ENCODE measurements around the gene LY9.
"Not testable (repeated sequence)": the region's sequence is repeated elsewhere in the genome, so short reads cannot be mapped to it uniquely, and the experiment has no call there.

LY9 gene

DNA sequence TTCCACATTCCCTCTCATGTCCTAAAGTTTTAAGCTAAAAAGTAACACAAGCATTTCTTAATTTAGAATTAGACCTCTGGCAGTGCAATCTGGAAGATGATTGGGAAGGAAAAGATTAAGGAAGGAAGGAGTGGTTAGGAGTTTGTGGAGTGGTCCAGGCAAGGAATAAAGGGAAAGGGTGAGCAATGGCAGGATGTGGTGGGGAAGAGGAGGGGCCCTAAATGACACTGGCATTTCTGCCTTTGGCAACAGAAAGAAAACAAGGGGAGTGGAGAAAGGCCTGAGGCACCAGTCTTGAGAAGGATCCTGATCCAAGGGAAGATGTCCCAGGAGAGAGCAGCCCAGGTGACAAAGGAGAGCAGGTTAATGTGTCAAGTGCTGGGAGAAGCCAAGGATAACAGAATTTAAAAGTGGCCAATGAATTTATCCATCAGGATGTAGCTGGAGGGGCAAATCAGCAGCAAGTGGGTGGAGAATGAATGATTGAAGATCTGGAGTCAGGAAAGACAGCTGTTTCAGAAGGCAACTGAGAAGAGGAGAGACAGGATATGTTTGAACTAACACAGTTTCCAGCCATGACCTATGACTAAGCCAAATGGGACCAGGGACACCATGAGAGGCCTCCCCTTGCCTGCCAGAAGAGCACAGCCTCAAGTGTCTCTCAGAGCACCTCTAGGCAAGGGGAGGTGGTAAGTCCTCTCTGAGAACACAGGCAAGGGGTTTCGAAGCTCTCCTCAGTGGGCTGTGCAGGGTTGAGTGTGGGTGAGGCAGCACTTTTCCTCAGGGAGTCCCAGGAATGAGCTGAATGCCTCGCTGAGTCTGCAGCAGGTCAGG is 20.9 kb upstream of the LY9 start:
- DNase-seq = no peak

DNA sequence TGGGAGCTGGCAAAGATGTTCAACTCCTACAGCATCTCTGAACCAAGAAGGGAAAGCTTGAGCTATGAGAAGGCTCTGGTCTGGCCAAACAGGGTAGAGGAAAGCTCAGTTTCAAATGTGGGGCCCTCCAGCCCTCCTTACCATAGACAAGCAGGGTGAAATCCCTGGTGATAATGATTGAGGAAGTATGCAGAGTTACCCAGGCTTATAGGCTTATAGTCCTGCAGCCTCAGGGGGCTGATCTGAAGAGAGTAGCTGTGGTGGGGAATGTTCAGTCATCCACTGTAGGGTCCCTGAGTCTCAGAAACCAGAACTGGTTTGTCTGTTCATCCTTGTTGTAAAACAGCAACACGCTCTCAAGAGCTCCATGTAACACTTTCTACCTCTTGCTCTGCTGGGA is 19.8 kb upstream of the LY9 start:
- DNase-seq = no peak

DNA sequence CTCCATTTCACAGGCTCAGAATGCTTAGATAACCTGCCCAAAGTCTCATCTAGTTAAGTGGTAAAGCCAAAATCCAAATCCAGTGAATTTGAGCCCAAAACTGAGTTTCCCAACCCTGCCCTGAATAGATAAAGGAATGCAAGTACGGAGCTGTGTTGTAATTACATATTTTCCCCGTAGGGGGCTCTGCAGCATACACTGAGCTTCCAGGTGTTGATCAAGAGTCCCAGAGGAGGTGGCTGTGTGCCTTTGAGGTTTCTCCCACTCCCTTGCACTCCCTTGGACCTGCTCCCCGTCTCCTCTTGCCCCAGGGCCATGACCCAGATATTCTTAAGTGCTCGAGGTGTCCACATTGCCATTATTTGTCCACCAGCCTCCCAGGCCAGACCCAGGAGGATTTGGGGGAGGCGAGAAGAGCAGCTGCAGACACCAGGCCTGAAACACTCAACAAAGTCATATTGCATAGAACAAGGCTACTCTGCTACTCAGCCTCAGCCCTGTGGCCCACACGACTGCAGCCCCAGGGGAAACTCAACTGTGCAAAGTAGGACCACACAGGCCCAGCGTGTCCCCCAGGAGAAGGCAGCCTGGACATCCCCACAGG is 18.4 kb upstream of the LY9 start:
- peak; percentile 42 for DNase-seq

DNA sequence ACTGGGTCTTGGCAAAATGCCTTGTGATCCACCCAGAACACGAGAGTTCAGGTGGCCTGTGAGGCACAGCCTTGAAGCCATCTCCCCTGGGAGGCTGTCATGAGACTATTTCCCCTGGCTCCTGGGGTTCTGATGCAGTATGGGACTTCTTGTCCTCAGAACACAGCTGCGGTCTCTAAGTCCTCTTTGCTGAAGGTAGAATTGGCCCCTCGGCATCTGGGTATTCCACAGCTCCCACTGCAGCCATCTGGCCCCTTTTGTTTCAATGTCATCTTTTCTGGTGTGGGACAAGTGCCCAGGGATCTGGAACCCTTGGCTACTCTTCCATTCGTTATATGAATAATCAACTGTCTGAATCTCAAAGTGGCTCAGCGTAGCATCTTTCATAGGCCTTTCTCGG is 17.0 kb upstream of the LY9 start:
- DNase-seq = no peak

DNA sequence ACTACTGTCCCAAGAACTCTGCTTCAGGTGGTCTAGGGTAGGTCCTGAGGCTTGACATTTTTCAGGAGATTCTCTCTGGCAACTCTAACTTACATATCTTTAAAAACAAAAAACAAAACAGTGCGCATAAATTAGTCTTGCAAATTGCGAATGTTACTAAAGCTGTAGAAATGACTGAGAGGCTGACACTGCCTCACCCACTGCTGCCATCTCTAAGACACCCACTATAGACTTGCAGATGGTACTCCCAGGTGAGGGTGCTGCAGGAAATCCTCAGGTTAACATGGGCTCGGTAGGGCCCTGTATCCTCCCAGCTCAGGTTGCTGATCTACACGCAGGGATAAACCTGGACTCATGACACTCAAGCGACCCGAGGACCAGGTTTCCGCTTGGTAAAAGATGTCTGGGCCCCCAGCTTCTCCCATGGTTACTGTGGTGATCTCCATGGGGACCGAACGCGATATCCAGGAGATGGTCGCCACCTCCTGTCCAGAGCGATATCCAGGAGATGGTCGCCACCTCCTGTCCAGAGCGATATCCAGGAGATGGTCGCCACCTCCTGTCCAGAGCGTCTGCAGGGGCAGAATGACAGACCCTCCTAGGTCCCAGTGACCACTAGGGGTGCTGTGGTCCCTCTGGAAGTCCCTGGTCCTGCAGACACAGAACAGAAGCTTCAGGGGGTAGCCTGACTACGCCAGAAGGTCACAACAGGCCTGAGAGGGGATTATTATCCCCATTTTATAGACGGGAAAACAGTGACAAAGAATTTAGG is 16.2 kb upstream of the LY9 start:
- peak; percentile 46 for DNase-seq

DNA sequence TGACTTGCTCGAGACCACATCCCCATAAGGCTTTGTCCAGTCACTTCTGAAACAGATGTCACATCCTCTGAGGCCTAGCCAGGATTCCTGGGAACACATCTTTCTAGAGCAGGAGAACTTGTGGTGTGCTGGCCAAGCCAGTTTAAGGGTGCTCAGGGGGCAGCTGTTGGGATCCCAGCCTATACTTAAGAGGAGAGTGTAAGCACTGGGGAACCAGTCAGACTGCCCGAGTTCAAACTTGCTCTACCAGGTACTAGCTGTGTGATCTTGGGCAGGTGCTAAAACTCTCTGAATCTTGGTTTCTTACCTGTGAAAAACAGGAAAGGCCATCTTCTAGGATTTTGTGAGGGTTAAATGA is 15.6 kb upstream of the LY9 start:
- no peak for DNase-seq

DNA sequence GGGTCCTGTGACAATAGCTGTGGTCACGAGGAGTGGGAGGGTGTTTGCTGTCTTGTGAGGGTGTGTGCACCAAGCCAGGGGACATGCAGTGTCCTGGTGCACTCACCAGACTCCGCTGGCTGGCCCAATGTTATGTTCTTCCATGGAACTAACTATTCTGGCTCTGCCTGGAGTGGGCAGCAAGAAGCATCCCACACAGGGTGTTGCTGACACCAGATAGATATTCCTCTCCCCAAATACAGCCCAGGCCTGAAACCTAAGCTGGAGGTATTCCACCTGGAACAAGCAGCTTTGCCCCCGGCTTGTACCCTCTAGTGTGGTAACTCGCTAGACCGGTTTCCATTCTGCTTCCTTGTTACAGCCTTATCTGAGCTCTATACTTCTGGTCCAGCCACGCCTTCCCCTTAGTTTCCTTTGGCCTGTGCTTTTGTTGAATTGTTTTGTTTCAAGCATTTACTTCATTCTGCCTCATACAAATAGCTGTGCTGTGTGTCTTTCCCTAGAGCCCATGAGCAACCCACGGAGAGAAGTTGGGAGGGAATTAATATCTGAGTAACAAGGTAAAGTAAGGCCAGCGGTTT is 14.7 kb upstream of the LY9 start:
- DNase-seq = no peak

DNA sequence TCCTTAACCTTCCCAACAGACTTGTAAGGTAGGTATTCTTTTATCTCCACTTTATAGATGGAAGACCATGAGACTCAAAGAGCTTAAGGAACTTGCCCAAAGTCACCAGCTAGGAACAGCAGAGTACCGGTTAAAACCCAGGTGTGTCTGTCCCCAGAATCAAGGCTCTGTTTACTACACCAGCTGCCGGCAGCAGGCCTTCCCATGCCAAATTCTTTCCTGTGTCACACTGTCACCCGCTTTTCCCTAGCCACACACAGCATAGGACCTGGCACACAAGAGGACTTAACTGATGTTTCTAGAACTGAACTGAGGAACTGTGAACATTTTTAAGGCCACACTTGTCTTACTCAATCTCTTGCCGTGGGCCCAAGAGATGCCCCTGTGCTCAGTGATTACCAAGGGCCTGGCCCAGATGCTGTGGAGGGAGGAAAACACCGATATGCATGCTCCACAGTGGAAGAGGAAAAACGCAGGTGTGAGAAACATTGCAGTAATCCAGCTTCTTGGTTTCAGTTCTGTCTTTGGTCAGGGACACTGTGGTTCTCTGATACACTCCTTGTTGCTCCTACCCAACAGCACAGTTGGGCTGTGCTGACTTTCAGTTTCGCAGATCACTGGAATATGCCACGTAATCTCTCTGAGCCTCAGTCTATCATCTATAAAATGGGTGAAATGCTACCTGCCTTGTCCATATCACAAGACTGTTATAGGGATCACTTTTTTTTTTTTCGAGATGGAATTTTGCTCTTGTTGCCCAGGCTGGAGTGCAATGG is 13.9 kb upstream of the LY9 start:
- DNase-seq = no peak

DNA sequence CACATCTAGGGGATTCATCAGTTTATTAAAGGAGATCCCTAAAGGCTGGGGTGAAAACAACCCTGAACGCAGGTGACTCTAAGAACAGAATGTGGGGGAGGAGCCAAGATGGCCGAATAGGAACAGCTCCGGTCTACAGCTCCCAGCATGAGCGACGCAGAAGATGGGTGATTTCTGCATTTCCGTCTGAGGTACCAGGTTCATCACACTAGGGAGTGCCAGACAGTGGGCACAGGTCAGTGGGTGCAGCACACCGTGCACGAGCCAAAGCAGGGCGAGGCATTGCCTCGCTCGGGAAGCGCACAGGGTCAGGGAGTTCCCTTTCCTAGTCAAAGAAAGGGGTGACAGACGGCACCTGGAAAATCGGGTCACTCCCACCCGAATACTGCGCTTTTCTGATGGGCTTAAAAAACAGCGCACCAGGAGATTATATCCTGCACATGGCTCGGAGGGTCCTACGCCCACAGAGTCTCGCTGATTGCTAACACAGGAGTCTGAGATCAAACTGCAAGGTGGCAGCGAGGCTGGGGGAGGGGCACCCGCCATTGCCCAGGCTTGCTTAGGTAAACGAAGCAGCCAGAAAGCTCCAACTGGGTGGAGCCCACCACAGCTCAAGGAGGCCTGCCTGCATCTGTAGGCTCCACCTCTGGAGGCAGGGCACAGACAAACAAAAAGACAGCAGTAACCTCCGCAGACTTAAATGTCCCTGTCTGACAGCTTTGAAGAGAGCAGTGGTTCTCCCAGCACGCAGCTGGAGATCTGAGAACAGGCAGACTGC is 12.8 kb upstream of the LY9 start:
- DNase-seq = not testable (repeated sequence)

DNA sequence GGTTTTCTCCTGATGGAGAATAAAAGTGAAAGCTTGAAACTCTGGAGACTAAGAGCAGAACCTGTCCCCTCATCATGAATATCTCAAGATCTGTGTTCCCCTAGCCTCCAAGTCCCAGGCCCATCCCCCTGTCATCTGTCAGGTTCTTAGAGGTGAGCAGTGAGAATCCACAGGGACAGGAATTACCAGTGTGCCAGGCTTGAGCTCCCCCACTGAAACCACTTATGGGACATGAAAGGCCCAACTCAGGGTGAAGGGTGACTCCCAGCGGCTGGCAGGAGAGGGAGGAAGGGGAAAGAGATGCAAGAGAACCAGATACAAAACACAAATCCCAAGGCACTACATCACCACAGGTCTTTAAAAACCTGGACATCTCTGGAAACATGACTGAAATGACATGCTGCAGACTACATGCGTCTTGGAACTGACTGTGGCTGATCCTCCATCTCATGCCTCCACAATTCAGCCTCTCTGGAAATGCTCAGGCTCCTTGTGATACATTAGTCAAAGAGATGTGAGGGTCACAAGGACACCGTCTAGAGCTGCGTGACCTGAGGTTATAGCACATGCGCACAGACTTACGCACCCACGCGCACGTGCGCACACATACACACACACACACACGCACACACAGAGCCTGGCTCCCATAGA is 6.8 kb upstream of the LY9 start:
- DNase-seq = no peak

DNA sequence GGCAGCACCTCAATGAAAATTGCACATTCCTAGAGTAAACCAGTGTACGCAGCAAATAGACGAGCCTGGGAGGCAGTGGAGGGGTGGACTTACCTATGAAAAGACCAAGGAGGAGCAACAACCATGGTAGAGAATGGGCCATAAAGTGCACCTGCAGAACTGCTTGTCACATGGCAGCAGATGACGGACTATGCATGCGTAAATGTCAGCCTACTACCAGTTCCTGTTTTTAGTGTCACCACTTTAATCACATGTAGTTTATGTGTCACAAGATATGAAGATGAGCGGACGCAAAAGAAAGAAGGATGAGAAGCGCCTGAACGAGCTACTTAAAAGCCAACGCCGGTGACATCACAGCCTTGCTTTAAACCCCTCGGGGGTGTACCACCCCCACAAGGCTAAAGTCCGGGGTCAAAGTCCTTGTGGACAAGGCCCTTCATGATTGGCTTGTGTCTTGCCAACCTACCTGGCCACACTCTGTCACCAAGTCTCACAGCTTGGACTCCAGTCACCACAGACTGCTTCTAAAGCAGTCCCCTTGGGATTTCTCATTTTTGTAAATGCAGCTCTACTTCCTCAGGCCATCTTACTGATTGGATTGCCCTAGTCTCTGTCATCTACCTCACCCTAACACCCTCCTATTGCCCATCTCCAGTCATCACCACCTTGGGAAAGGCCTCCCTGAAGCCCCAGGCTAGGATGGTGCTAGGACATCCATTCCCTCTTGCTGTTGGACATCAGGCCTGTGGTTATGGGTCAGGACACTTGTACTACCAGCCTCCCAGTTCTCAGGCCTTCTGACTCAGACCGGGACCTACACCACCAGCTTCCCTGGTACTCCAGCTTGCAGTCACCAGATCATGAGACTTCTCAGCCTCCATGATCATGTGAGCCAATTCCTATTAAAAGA is 6.0 kb upstream of the LY9 start:
- DNase-seq = no peak

DNA sequence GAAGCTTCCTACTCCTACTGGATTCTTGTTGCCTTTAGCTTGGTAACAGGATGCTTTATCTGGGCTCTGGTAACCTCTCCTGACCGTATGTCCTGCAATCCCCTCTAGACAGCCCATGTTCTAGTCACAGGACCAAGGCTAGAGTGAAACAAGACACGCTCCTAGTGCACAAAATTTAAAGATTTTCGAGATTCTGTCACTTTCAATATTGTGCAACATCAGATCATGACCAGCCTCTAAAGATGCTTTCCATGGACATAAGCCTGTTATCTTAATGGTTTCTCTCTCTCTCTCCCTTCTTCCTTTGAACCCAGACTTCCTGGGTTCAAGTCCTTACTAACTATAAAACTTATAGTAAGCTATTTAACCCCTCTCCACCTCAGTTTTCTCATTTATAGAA is 1.6 kb upstream of the LY9 start:
- no peak for DNase-seq

DNA sequence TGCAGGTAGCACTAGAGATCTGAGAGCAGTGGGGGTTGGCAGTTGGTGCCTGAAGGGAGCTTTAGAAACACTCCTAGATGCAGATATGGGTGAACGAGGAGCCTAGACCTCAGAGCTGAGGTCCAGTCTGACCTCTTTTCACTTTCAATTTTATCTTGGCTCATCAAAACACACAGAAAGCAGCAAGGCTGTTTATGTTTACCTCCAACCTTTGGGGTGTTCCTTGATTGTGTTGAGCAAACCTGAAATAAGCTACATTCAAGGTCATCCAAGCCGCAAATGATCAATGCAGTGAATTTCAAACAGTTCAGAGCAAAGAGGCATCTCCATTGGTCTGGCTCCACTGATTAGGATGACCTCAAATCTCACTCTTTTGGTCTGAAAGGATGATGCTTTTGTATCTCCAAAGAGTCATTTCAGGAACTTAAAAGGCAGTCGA is 1.3 kb downstream of the LY9 start:
- no peak for DNase-seq

DNA sequence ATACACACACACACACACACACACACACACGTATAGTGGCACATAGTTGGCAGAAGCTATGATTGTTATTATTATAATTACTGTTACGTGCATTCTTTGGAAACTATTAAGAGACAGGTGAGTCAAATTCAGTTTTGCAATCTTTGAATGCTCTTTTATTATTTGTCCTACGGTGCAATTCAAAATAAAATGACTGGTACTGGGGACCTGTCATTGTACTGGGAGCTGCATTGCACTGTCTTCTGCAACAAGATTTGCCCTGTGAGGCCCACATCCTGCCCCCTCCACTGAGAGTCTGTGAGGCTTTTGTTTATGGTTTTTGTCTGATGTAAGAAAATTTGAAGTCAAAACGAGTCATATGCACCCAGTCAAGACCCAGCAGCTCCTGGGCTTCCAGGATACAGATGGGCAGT is 1.9 kb downstream of the LY9 start:
- peak; percentile 56 for DNase-seq

DNA sequence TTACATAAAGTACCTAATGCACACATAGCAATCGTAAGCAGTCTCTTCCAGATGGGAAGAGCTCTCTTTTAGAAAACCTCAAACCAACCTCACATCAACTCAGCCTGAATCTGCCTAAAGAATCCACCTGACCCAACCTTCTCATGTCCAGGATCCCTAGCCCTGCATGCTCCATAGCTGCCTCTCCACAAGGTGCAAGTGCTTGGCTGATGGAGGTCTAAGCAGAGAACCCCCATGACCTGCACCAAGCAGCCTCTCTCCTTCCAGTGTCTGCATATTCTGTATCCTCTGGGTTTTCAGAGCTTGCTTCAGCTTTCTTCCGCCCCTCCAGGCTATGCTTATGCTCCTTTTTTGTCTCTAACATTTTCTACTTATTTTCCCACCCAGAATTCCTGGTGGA is 2.5 kb downstream of the LY9 start:
- no peak for DNase-seq

DNA sequence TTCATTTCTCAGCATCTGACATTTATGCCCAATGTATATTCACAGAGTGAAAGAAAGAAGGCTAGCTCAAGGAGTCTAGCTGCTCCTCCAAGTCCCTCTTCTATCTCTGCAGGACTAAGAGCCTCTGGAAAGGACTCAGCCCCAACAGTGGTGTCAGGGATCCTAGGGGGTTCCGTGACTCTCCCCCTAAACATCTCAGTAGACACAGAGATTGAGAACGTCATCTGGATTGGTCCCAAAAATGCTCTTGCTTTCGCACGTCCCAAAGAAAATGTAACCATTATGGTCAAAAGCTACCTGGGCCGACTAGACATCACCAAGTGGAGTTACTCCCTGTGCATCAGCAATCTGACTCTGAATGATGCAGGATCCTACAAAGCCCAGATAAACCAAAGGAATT is 3.7 kb downstream of the LY9 start:
- no peak for DNase-seq

DNA sequence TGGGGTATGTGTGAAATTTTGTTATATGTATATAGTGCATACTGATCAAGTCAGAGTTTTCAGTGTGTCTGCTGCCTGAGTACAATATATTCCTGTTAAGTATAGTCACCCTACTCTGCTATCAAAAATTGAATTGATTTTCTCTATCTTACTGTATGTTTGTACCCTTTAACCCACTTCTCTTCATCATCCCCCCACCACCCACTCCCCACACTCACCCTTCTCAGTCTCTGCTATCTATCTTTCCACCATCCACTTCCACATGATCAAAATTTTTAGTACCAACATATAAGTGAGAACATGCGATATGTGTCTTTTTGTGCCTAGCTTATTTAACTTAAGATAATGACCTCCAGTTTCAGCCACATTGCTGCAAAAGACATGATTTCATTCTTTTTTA is 4.2 kb downstream of the LY9 start:
- no peak for DNase-seq

DNA sequence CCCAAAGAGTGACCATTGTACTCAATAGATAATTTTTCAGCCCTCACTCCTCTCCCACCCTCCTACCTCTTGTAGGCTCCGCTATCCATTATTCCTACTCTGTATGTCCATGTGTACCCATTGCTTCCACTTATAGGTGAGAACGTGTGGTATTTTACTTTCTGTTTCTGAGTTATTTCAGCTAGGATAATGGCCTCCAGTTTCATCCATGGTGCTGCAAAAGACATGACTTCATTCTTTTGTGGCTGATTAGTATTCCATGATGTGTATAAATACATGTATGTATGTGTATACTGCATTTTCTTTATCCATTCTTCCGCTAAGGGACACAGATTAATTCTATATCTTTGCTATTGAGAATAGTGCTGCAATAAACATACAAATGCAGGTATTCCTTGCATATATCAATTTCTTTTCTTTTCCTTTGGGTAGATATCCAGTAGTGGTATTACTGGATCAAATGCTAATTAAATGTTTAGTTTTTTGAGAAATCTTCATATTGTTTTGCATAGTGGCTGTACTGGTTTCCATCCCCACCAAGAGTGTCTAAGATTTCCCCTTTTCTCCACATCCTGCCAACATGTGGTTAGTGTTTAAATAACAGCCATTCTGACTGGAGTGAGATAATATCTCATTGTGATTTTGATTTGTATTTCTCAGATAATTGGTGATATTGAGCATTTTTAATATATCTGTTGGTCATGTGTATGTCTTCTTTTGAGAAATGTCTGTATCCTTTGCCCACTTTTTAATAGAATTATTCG is 4.9 kb downstream of the LY9 start:
- no peak for DNase-seq

DNA sequence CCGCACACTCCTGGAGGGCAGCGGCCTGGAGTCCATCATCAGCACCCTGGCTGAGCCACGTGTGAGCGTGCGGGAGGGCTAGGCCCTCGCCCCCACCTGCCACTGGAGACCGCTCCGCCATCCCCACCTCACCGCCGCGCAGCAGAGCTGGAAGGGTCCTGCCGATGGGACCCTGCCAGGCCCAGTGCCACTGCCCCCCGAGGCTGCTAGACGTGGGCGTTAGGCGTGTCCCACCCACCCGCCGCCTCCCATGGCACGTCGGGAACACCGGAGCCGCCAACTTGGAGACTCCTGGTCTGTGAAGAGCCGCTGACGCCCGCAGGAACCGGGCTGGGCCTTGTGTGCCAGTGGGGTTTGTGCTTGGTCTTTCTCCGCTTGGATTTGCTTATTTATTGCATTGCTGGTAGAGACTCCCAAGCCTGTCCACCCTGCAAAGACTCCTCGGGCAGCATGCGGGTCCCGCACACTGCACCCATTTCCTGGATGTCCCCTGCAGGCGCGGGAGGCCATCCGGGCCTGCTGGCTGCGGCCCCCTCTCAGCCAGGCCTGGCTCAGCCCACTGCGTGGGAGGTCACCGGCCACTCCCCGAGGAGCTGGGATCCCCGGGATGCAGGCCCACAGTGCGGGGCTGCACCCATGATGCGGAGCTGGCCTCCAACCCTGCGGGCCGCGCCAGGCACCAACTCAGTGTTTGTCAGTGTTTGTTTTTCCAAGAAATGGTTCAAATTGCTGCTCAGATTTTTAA is 6.0 kb downstream of the LY9 start:
- DNase-seq = no peak

Data from activated CD4-positive, alpha-beta T cell treated with anti-CD3 and anti-CD28 coated beads, Interleukin-2, amount 50 U/mL, for 1 hour (primary cell).